ENCODE data around the gene MYOZ3. TPM values are rescaled to one million over a fixed set of nuclear protein-coding genes. Genes with fewer than 3 reads are reported as not detected.

MYOZ3 gene
- total RNA-seq, 4 donors from 2014 or later = 0.17 to 1.2 (median 0.46) TPM; not detected in 1

- Histone ChIP-seq H3K4me3 (no peak overlapping the region), H3K9me3 (no peaks in the 10 kb centered on the region), H3K4me1 (peaks cover 11 to 20% (median 14%) of the 10 kb centered on the region in 4 donors), H3K27ac (replicated peaks in 1 of 4) (no peak overlapping the region), H3K27me3 (no peaks in the 10 kb centered on the region), H3K36me3 (no peaks in the 10 kb centered on the region)
- no peak for DNase-seq (ENCODE audit: extremely low spot score)
- WGBS = 95% methylated on average over 3 of the region's 3 CpGs
- intact Hi-C loops (cut with DNase I) = no loop called here
- no peak for TF ChIP-seq POLR2A (IDR thresholded peaks at IDR 0.05; ENCODE audit: low read depth)
- no peak for TF ChIP-seq EP300 (IDR thresholded peaks at IDR 0.05)
- no peak for TF ChIP-seq CTCF (IDR thresholded peaks at IDR 0.05)
- no peak for TF ChIP-seq POLR2AphosphoS5 (IDR thresholded peaks at IDR 0.05)
These were observed 2.9 kb downstream of the MYOZ3 start for GRCh38 chr5:150663936-150664335.

- Histone ChIP-seq H3K9me3 (no peaks in the 10 kb centered on the region), H3K4me3 (no peak overlapping the region), H3K27me3 (no peaks in the 10 kb centered on the region), H3K4me1 (peaks cover 6 to 15% (median 13%) of the 10 kb centered on the region in 4 donors), H3K36me3 (no peaks in the 10 kb centered on the region), H3K27ac (replicated peaks in 1 of 4) (no peak overlapping the region)
- DNase-seq (ENCODE audit: extremely low spot score) = no peak
- TF ChIP-seq CTCF (IDR thresholded peaks at IDR 0.05) = no peak
- TF ChIP-seq POLR2A (IDR thresholded peaks at IDR 0.05; ENCODE audit: low read depth) = no peak
- no peak for TF ChIP-seq POLR2AphosphoS5 (IDR thresholded peaks at IDR 0.05)
- no peak for TF ChIP-seq EP300 (IDR thresholded peaks at IDR 0.05)
- intact Hi-C loops (cut with DNase I) = no loop called here
- WGBS = 72% methylated on average over 12 of the region's 12 CpGs
These were observed 4.0 kb downstream of the MYOZ3 start for GRCh38 chr5:150665044-150665443.

- 91% methylated on average over 12 of the region's 14 CpGs for WGBS
- peak; percentile 53 for DNase-seq (ENCODE audit: extremely low spot score)
- intact Hi-C loops (cut with DNase I) = no loop called here
- Histone ChIP-seq H3K4me3 (no peak overlapping the region), H3K36me3 (no peaks in the 10 kb centered on the region), H3K27ac (replicated peaks in 1 of 4) (no peak overlapping the region), H3K4me1 (peaks cover 26 to 35% (median 34%) of the 10 kb centered on the region in 4 donors), H3K9me3 (no peaks in the 10 kb centered on the region), H3K27me3 (peaks cover 0 to 18% (median 9%) of the 10 kb centered on the region in 4 donors)
- TF ChIP-seq POLR2A (IDR thresholded peaks at IDR 0.05; ENCODE audit: low read depth) (no peak), POLR2AphosphoS5 (IDR thresholded peaks at IDR 0.05) (no peak), EP300 (IDR thresholded peaks at IDR 0.05) (no peak), CTCF (IDR thresholded peaks at IDR 0.05) (no peak)
These were observed 9.4 kb downstream of the MYOZ3 start for GRCh38 chr5:150670275-150670947.

- no peak overlapping the region for H3K27ac ChIP-seq (replicated peaks in 1 of 4)
- no peak for TF ChIP-seq POLR2A (IDR thresholded peaks at IDR 0.05; ENCODE audit: low read depth)
- TF ChIP-seq EP300 (IDR thresholded peaks at IDR 0.05) = no peak
- peaks cover 26 to 35% (median 34%) of the 10 kb centered on the region in 4 donors for H3K4me1 ChIP-seq
- H3K4me3 ChIP-seq = no peak overlapping the region
- no peak for DNase-seq (ENCODE audit: extremely low spot score)
- peaks cover 0 to 18% (median 9%) of the 10 kb centered on the region in 4 donors for H3K27me3 ChIP-seq
- no peaks in the 10 kb centered on the region for H3K9me3 ChIP-seq
- intact Hi-C loops (cut with DNase I) = no loop called here
- H3K36me3 ChIP-seq = no peaks in the 10 kb centered on the region
- WGBS = 70% methylated on average over 2 of the region's 2 CpGs
These were observed 9.9 kb downstream of the MYOZ3 start for GRCh38 chr5:150670948-150671310.

GRCh38 chr5:150671509-150672236, 10.6 kb downstream of the MYOZ3 start:
- Histone ChIP-seq H3K4me3 (peak overlapping the region; percentile 54 to 69 (median 58)), H3K27me3 (peaks cover 0 to 18% (median 9%) of the 10 kb centered on the region in 4 donors), H3K27ac (replicated peaks in 1 of 4) (peak overlapping the region in 2 of 4 donors; percentile 30 to 43), H3K36me3 (no peaks in the 10 kb centered on the region), H3K4me1 (peaks cover 26 to 35% (median 34%) of the 10 kb centered on the region in 4 donors), H3K9me3 (no peaks in the 10 kb centered on the region)
- intact Hi-C loops (cut with DNase I) = no loop called here
- TF ChIP-seq POLR2A (IDR thresholded peaks at IDR 0.05; ENCODE audit: low read depth) = no peak
- no peak for TF ChIP-seq CTCF (IDR thresholded peaks at IDR 0.05)
- TF ChIP-seq POLR2AphosphoS5 (IDR thresholded peaks at IDR 0.05) = no peak
- no peak for TF ChIP-seq EP300 (IDR thresholded peaks at IDR 0.05)
- no peak for DNase-seq (ENCODE audit: extremely low spot score)
- WGBS = 6% methylated on average over 15 of the region's 51 CpGs

All from esophagus muscularis mucosa (tissue), 4 donors.